SU-DHL-6 (cell line): Measurements from ENCODE around the gene MRM1.

Experiments
- H2AFZ ChIP-seq: fragments of 200-600 bp; sonication (generic); 2 replicates; pipeline ENCODE4 v1.6.1; 2014; ENCODE audit warnings: low read depth, mild to moderate bottlenecking, moderate library complexity, mixed read lengths, antibody characterized with exemption, low read length; ENCODE audit not compliant: severe bottlenecking
- H3F3A ChIP-seq: fragments of 200-600 bp; shearing (Covaris generic); 2 replicates; pipeline ENCODE4 v1.6.0; 2016; ENCODE audit warnings: antibody characterized with exemption, mild to moderate bottlenecking; ENCODE audit not compliant: insufficient read depth
- H3K27ac ChIP-seq: fragments of 200-600 bp; sonication (generic); 2 replicates; pipeline ENCODE4 v1.5.1; 2016; ENCODE audit warnings: low read depth, mild to moderate bottlenecking, low read length, moderate library complexity, mixed read lengths
- H3K27me3 ChIP-seq: fragments of 200-600 bp; sonication (generic), shearing (Covaris generic); 2 replicates; pipeline ENCODE4 v1.6.0; 2014; ENCODE audit warnings: mild to moderate bottlenecking, low read length
- H3K36me3 ChIP-seq: fragments of 200-600 bp; sonication (generic); 2 replicates; pipeline ENCODE4 v1.6.1; 2014; ENCODE audit warnings: mild to moderate bottlenecking, low read length, mixed read lengths
- H3K4me2 ChIP-seq: fragments of 300-600, 200-600 bp; shearing (Covaris generic), sonication (generic); 2 replicates; pipeline ENCODE4 v1.6.0; 2014; ENCODE audit warnings: low read length, low read depth, mild to moderate bottlenecking; ENCODE audit not compliant: poor library complexity, severe bottlenecking
- H3K4me3 ChIP-seq: fragments of 200-600 bp; sonication (generic); 2 replicates; pipeline ENCODE4 v1.5.1; 2014; ENCODE audit warnings: antibody characterized with exemption, low read length, mild to moderate bottlenecking, mixed read lengths; ENCODE audit not compliant: insufficient read depth, poor library complexity, severe bottlenecking
- H3K79me2 ChIP-seq: fragments of 200-600 bp; sonication (generic); 2 replicates; pipeline ENCODE4 v1.6.1; 2014; ENCODE audit warnings: mild to moderate bottlenecking, low read length, moderate library complexity; ENCODE audit not compliant: insufficient read depth
- H3K9ac ChIP-seq: fragments of 200-600 bp; sonication (generic); 2 replicates; pipeline ENCODE4 v1.7.0; 2014; ENCODE audit warnings: mild to moderate bottlenecking, low read length
- H3K9me2 ChIP-seq: fragments of 200-600 bp; sonication (generic); replicated peaks from 2 replicates; pipeline ENCODE4 v1.6.1; 2014; ENCODE audit warnings: low read length; ENCODE audit not compliant: insufficient read depth
- H3K9me3 ChIP-seq: fragments of 200-600 bp; sonication (generic); 2 replicates; pipeline ENCODE4 v1.6.1; 2014; ENCODE audit warnings: low read length, mixed read lengths; ENCODE audit not compliant: insufficient read depth
- H4K20me1 ChIP-seq: fragments of 200-600 bp; sonication (generic); 2 replicates; pipeline ENCODE4 v1.6.1; 2014; ENCODE audit warnings: low read depth, mild to moderate bottlenecking, antibody characterized with exemption, low read length, moderate library complexity, mixed read lengths
- EZH2phosphoT487 ChIP-seq: fragments of 200-600 bp; sonication (generic), shearing (Covaris generic); conservative IDR thresholded peaks from 2 replicates; pipeline ENCODE4 v1.6.1; 2018; ENCODE audit warnings: mild to moderate bottlenecking, antibody characterized with exemption, low read length, moderate library complexity, mixed read lengths
- TF ChIP-seq, protein P1 (sequence below): fragments of 200-600 bp; sonication (generic); IDR thresholded peaks from one replicate; pipeline ENCODE4 v1.5.1; 2017; ENCODE audit warnings: antibody characterized with exemption, mild to moderate bottlenecking, low read length, moderate library complexity; ENCODE audit not compliant: insufficient read depth, poor library complexity, severe bottlenecking

The MRM1 gene

DNA sequence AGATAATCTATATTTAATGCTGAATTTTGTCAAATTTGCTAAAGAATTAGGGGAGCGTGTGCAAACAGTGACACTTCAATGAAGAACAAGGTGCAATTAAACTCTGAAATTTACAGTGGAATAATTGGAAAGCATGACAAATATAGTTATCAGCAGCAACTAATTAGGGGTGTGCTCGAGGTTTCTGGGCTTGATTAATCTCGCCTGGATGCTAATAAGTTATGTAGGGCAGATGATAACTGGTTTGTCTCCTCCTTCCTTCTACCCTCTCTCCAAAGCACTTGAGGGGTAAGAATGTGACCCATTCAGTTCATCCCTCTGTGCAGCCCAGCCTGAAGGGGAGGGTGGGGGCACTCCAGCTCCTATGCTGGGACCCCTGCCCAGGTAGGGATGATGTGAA is 21.9 kb downstream of the MRM1 start:
- no peak overlapping the region for H3K27ac ChIP-seq
- no peaks in the 10 kb centered on the region for H3K36me3 ChIP-seq
- no peaks in the 10 kb centered on the region for H3K27me3 ChIP-seq
- H3K4me2 ChIP-seq = no peak overlapping the region
- TF ChIP-seq EZH2phosphoT487 = no peak
- TF ChIP-seq, protein P1, sequence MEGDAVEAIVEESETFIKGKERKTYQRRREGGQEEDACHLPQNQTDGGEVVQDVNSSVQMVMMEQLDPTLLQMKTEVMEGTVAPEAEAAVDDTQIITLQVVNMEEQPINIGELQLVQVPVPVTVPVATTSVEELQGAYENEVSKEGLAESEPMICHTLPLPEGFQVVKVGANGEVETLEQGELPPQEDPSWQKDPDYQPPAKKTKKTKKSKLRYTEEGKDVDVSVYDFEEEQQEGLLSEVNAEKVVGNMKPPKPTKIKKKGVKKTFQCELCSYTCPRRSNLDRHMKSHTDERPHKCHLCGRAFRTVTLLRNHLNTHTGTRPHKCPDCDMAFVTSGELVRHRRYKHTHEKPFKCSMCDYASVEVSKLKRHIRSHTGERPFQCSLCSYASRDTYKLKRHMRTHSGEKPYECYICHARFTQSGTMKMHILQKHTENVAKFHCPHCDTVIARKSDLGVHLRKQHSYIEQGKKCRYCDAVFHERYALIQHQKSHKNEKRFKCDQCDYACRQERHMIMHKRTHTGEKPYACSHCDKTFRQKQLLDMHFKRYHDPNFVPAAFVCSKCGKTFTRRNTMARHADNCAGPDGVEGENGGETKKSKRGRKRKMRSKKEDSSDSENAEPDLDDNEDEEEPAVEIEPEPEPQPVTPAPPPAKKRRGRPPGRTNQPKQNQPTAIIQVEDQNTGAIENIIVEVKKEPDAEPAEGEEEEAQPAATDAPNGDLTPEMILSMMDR = no peak
- H3K79me2 ChIP-seq = no peaks in the 10 kb centered on the region
- H2AFZ ChIP-seq = no peak overlapping the region
- no peaks in the 10 kb centered on the region for H4K20me1 ChIP-seq
- H3K9ac ChIP-seq = no peak overlapping the region
- no peaks in the 10 kb centered on the region for H3K9me3 ChIP-seq
- H3K4me3 ChIP-seq = no peak overlapping the region
- H3K9me2 ChIP-seq = no peaks in the 10 kb centered on the region
- no peaks in the 10 kb centered on the region for H3F3A ChIP-seq

DNA sequence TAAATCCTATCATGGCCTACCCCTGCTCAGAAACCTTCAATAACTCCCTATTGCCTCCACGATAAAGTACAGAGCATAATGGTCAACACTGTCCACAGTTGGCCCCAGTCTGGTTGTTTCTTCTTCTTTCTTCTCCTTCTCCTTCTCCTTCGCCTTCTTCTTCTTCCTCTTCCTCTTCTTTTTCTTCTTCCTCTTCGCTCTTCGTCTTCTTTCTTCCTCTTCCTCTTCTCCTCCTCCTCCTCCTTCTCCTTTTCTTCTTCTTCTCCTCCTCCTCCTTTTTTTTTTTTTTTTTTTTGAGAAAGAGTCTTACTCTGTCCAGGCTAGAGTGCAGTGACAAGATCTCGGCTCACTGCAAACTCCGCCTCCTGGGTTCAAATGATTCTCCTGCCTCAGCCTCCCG is 23.8 kb downstream of the MRM1 start:
- Histone ChIP-seq H3K4me2 (no peak overlapping the region), H3K9me2 (no peaks in the 10 kb centered on the region), H4K20me1 (no peaks in the 10 kb centered on the region), H3K4me3 (no peak overlapping the region), H3K79me2 (no peaks in the 10 kb centered on the region), H3F3A (no peaks in the 10 kb centered on the region), H3K36me3 (no peaks in the 10 kb centered on the region), H3K27ac (no peak overlapping the region), H3K9me3 (no peaks in the 10 kb centered on the region), H3K9ac (no peak overlapping the region), H3K27me3 (no peaks in the 10 kb centered on the region), H2AFZ (no peak overlapping the region)
- TF ChIP-seq, protein P1 = no peak
- TF ChIP-seq EZH2phosphoT487 = no peak

DNA sequence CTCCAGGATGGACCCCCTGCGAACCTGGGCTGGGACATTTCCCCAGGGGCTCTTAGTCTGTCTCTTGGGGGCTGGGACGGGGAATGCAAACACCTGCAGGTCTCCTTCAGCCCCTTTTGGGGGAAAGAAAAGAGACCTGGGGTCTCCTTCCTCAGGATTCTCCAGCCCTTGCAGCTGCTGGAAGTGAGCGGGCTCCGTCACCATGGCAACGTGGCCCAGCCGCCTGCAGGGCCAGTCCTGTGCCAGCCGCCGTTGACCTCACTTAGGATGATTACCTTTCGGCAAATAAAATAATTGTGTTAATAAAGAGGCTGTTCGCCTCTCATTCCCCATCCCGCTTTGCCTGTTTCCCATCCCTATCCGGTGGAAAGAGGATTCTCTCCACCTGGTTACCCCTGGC is 25.7 kb downstream of the MRM1 start:
- no peaks in the 10 kb centered on the region for H4K20me1 ChIP-seq
- H3K4me2 ChIP-seq = no peak overlapping the region
- no peaks in the 10 kb centered on the region for H3F3A ChIP-seq
- H3K36me3 ChIP-seq = no peaks in the 10 kb centered on the region
- no peaks in the 10 kb centered on the region for H3K79me2 ChIP-seq
- no peaks in the 10 kb centered on the region for H3K9me3 ChIP-seq
- TF ChIP-seq EZH2phosphoT487 = no peak
- TF ChIP-seq, protein P1 = no peak
- no peaks in the 10 kb centered on the region for H3K9me2 ChIP-seq
- no peak overlapping the region for H3K4me3 ChIP-seq
- no peak overlapping the region for H3K9ac ChIP-seq
- no peaks in the 10 kb centered on the region for H3K27me3 ChIP-seq
- H3K27ac ChIP-seq = no peak overlapping the region
- H2AFZ ChIP-seq = no peak overlapping the region

DNA sequence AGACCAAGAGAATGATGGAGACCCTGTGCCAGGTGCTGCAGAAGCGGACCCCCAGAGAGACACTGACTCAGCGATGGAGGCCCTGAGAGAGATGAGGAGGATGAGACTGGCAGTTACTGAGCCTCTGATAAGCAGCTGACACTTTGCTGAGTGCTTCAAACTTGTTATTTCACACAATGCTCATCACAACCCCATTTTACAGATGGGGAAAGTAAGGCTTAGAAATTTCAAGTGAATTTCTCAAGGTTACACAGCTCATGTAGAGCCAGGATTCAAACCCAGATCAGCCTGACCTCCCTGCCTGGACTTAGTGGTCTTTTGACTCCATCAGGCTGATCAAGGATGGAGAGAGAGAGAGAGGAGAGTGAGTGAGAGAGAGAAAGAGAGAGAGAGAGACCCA is 27.2 kb downstream of the MRM1 start:
- no peaks in the 10 kb centered on the region for H3K79me2 ChIP-seq
- no peaks in the 10 kb centered on the region for H3K36me3 ChIP-seq
- no peak overlapping the region for H3K27ac ChIP-seq
- no peaks in the 10 kb centered on the region for H3K27me3 ChIP-seq
- no peaks in the 10 kb centered on the region for H3K9me2 ChIP-seq
- no peaks in the 10 kb centered on the region for H3K9me3 ChIP-seq
- H4K20me1 ChIP-seq = no peaks in the 10 kb centered on the region
- no peak overlapping the region for H3K4me2 ChIP-seq
- no peak overlapping the region for H3K4me3 ChIP-seq
- no peaks in the 10 kb centered on the region for H3F3A ChIP-seq
- TF ChIP-seq EZH2phosphoT487 = no peak
- TF ChIP-seq, protein P1 = no peak
- H2AFZ ChIP-seq = no peak overlapping the region
- H3K9ac ChIP-seq = no peak overlapping the region
